Mammary epithelial cell (primary cell): ENCODE measurements around the gene TMEM89.

Experiments
- EZH2 ChIP-seq: IDR thresholded peaks from 2 replicates; pipeline ENCODE4 v1.6.1; 2012; ENCODE audit warnings: low read length, inconsistent platforms, borderline replicate concordance
- TF ChIP-seq, protein P1 (sequence below), 2 donors: IDR thresholded peaks in 1 of 2; conservative IDR thresholded peaks in 1 of 2; 2 replicates each; pipeline ENCODE4 v1.5.1; 2011 to 2012; ENCODE audit warnings: inconsistent platforms in 2 of 2, low read length in 2 of 2, mild to moderate bottlenecking in 2 of 2, control low read depth in 1 of 2, low read depth in 1 of 2; ENCODE audit not compliant: insufficient read depth in 1 of 2; ENCODE audit errors: extremely low read depth in 1 of 2

DNA sequence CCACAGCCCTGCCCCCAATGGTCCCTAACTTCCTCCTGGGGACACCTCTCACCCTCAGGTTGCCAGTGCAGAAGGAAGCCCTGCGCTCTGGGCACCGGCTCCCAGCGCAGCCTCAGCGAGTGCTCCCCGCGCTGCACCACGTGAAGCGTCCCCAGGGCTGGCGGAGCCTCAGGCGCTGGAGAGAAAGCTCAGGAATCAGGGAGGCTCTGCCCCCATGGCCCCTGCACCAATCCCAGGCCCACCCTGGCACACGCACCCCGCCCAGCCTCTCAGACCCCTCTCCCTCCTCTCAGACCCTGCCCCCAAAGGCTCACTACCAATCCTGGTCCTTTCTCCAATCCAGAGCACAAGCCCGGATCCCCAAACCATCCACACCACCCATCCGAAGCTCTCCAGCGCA lies 33.3 kb downstream of the TMEM89 start:
- TF ChIP-seq EZH2 = no peak
- TF ChIP-seq, protein P1, sequence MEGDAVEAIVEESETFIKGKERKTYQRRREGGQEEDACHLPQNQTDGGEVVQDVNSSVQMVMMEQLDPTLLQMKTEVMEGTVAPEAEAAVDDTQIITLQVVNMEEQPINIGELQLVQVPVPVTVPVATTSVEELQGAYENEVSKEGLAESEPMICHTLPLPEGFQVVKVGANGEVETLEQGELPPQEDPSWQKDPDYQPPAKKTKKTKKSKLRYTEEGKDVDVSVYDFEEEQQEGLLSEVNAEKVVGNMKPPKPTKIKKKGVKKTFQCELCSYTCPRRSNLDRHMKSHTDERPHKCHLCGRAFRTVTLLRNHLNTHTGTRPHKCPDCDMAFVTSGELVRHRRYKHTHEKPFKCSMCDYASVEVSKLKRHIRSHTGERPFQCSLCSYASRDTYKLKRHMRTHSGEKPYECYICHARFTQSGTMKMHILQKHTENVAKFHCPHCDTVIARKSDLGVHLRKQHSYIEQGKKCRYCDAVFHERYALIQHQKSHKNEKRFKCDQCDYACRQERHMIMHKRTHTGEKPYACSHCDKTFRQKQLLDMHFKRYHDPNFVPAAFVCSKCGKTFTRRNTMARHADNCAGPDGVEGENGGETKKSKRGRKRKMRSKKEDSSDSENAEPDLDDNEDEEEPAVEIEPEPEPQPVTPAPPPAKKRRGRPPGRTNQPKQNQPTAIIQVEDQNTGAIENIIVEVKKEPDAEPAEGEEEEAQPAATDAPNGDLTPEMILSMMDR (conservative IDR thresholded peaks at IDR 0.05 in 1 of 2, IDR thresholded peaks at IDR 0.05 in 1 of 2; ENCODE audit: extremely low read depth in 1 of 2, insufficient read depth in 1 of 2, low read depth in 1 of 2, low read length in 2 of 2) = no peak
